Prostate gland (tissue), 2 donors: ENCODE data around the gene SCARB1. TPM values are rescaled to one million over a fixed set of nuclear protein-coding genes. Genes with fewer than 3 reads are reported as not detected.

Experiments
- DNase-seq: peaks from one replicate; pipeline ENCODE4 v3.0.0-alpha.2; 2019; ENCODE audit warnings: low spot score
- H3K27ac ChIP-seq, 2 donors: fragments of 200-600 bp; sonication (generic); 2 replicates each; pipeline ENCODE4 v1.5.1; 2017 to 2019
- H3K27me3 ChIP-seq: fragments of 200-600 bp; sonication (generic); replicated peaks from 2 replicates; pipeline ENCODE4 v1.5.1; 2019; ENCODE audit not compliant: insufficient read depth
- H3K36me3 ChIP-seq, 2 donors: fragments of 200-600 bp; sonication (generic); 1 replicate in 1 of 2; 2 replicates in 1 of 2; pipeline versions ENCODE4 v1.5.1 to v1.8.1; 2017 to 2019
- H3K4me1 ChIP-seq: fragments of 200-600 bp; sonication (generic); replicated peaks from 2 replicates; pipeline ENCODE4 v1.5.1; 2019
- H3K4me3 ChIP-seq, 2 donors: fragments of 200-600 bp; sonication (generic); 2 replicates each; pipeline ENCODE4 v1.5.1; 2017 to 2019
- H3K9me3 ChIP-seq: fragments of 200-600 bp; sonication (generic); 2 replicates; pipeline ENCODE4 v1.5.1; 2017
- POLR2A ChIP-seq: fragments of 450-650 bp; IDR thresholded peaks from one replicate; pipeline ENCODE4 v1.6.1; 2016; ENCODE audit warnings: antibody characterized with exemption, mild to moderate bottlenecking
- POLR2AphosphoS5 ChIP-seq: sonication (generic); formaldehyde crosslinking; IDR thresholded peaks from one replicate; pipeline ENCODE4 v1.6.1; 2017; ENCODE audit warnings: antibody characterized with exemption
- WGBS: methylation state at CpG from one replicate; pipeline ENCODE4 v1.1.5; 2018; 5-methylcytosine and 5-hydroxymethylcytosine counted together
- intact Hi-C: fragments of 100-400 bp; cut with DNase I; formaldehyde crosslinking; loops from one replicate; pipeline ENCODE4 v1.14.2; 2022
- total RNA-seq, 2 donors: library from RNA; depleted of rRNA; stranded (reverse); fragments of >200 nt; gene quantifications; one replicate each; pipeline ENCODE4 v1.1.0, GENCODE V29; 2016
- TF ChIP-seq, protein P1 (sequence below), 4 experiments: fragments of 200-600 bp in 2 of 4; fragments of 450-650 bp in 2 of 4; sonication (generic) in 2 of 4; IDR thresholded peaks; 1 replicate in 3 of 4; 2 replicates in 1 of 4; pipeline ENCODE4 v1.5.1; 2016 to 2019; ENCODE audit warnings: antibody characterized with exemption in 4 of 4, mild to moderate bottlenecking in 2 of 4, moderate library complexity in 2 of 4

The SCARB1 gene
- total RNA-seq, 2 donors from 2014 or later, result 28.0 to 44.4 TPM

DNA sequence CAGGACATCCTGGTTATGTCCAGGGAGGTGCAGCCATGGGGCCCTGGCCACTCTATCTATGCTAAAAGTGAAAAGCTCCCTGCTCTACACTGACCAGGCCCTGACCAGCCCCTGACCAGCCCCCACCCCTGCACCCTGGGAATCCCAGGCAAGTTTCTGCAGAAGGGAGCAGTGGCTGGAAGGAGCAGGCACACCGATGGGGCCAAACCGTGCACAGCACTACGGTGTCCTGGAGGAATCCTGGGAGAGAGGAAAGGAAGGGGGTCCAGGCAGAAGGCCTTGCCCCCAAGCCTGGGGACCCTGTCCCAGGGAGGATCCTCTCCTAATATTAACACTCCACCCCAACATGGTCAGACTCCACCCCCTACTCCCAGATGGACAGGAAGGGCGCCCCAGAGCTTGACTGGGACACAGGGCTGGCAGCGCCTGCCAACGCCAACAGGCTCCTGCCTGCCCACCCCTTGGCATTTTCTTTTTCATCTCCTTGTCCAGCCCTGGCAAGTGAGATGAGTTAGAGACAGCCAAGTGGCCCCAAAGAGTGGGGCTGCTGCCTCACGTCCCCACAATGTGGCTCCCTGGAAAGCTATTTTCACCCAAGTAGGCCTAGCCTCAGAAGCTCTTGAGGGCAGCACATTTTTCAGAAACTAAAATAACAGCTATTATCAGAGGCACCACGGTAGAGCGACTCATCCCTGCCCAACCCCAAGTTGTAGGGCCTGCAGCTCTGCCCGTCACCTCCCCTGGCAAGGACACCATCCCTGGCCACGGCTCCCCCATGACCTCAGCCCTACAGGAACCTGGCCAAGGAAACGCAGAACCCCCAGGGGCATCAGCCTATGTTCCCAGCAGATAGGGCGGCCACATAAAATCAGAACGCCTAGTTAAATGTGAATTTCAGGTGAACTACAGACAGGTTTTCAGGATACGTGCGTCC, 82.6 kb downstream of the SCARB1 start:
- Histone ChIP-seq H3K27ac (peak overlapping the region in 1 of 2 donors; percentile 8), H3K4me3 (no peak overlapping the region), H3K4me1 (peaks cover 4% of the 10 kb centered on the region), H3K9me3 (no peaks in the 10 kb centered on the region), H3K27me3 (no peaks in the 10 kb centered on the region), H3K36me3 (no peaks in the 10 kb centered on the region)
- WGBS, result 56% methylated on average over 15 of the region's 16 CpGs
- TF ChIP-seq, protein P1, sequence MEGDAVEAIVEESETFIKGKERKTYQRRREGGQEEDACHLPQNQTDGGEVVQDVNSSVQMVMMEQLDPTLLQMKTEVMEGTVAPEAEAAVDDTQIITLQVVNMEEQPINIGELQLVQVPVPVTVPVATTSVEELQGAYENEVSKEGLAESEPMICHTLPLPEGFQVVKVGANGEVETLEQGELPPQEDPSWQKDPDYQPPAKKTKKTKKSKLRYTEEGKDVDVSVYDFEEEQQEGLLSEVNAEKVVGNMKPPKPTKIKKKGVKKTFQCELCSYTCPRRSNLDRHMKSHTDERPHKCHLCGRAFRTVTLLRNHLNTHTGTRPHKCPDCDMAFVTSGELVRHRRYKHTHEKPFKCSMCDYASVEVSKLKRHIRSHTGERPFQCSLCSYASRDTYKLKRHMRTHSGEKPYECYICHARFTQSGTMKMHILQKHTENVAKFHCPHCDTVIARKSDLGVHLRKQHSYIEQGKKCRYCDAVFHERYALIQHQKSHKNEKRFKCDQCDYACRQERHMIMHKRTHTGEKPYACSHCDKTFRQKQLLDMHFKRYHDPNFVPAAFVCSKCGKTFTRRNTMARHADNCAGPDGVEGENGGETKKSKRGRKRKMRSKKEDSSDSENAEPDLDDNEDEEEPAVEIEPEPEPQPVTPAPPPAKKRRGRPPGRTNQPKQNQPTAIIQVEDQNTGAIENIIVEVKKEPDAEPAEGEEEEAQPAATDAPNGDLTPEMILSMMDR (IDR thresholded peaks at IDR 0.05), result no peak
- peak; percentile 22 for TF ChIP-seq POLR2AphosphoS5
- DNase-seq, result peak; percentile 49
- intact Hi-C loops, result no loop called here

DNA sequence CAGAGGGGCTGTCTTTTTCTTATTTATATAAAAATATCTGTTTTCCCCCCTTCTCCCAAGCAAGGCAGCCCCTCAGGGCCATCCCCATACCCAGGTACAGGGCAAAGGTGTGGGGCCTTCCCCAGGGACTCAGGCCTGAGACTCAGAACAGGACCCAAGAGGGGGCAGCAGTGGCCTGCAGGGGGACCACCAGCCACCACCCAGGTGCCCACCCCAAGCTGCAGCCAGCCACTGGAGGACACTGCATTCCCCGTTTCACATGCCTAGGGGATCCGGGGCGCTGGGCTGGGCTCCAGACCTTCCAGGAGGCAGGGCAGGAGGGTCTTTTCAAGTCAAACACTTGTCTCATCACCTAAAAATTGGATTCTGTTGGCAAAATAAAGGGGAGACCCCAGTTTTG, 83.3 kb downstream of the SCARB1 start:
- no peaks in the 10 kb centered on the region for H3K9me3 ChIP-seq
- H3K4me3 ChIP-seq, result no peak overlapping the region
- H3K36me3 ChIP-seq, result no peaks in the 10 kb centered on the region
- no peaks in the 10 kb centered on the region for H3K27me3 ChIP-seq
- no peak overlapping the region for H3K27ac ChIP-seq
- TF ChIP-seq POLR2AphosphoS5 (no peak), POLR2A (no peak)
- TF ChIP-seq, protein P1 (IDR thresholded peaks at IDR 0.05), result no peak
- WGBS, result 93% methylated on average over 3 of the region's 3 CpGs
- peaks cover 4% of the 10 kb centered on the region for H3K4me1 ChIP-seq
- intact Hi-C loops, result no loop called here
- no peak for DNase-seq

DNA sequence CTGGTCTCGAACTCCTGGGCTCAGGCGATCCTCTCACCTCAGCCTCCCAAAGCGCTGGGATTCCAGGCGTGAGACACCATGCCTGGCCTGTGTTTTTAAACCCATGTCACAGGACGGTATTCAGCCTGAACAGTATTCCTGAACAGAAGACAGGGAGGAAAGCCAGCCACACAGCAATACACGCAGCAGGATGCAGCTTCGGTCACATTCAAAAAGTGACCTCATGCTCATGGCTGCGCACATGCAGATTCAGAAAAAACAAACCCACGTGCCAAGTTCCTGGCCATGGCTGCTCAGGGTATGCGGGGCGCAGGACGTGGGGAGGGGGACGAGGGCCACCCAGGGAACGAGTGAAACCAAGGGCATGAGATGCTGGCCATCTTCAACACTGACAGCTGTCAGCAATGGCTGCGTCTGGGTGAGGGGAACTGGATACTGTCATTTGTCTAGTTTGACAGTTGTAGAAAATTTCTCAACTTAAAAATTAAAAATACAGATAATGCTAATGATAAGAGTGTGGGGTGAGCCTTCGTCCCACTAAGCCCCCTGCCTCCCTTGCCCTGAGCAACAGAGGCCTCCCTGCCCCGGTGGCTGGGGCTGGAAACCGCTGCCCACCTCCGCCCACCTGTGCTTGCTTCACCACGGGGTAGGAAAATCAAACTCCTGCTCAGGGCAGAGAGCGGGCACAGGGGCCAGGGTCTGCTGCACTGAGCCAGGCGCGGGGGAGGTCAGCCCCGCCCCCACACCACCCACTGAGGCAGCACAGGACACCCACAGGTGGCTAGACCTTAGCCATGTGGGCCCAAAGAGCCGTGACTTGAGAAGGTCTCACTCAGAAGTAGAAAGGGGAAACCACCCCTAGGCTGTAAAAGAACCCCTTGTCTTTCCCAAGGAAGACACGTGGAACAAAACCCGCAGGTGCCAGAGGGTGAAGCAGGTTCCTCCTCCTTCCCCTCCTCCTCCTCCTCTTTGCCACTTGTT, 84.2 kb downstream of the SCARB1 start:
- Histone ChIP-seq H3K27ac (no peak overlapping the region), H3K9me3 (no peaks in the 10 kb centered on the region), H3K4me3 (no peak overlapping the region), H3K36me3 (no peaks in the 10 kb centered on the region), H3K27me3 (no peaks in the 10 kb centered on the region), H3K4me1 (peaks cover 4% of the 10 kb centered on the region)
- TF ChIP-seq, protein P1 (IDR thresholded peaks at IDR 0.05), result no peak
- TF ChIP-seq POLR2A (no peak), POLR2AphosphoS5 (no peak)
- intact Hi-C loops, result loop anchor here (10.0 kb wide), 1 partner anchor 125 kb away; no protein-coding TSS in a partner anchor
- no peak for DNase-seq
- WGBS, result 80% methylated on average over 27 of the region's 27 CpGs

DNA sequence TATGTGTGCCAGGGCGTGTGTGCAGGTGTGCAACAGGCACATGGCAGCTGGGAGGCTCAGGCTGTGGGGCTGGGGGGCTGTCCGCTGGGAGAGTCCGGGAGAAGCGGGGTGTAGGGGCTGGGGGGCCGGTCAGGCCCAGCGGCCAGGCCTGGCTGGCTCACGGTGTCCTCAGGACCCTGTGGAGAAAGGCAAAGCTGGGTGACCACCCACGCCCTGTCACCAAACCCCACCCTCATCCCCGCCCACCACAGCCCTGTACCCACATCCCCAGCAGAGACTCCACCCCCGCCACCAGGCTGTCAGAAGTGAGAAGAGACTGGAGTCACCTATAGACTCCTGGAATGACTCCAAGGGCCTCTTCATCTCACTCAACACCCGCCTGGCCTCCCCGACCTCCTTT, 85.3 kb downstream of the SCARB1 start:
- H3K9me3 ChIP-seq, result no peaks in the 10 kb centered on the region
- intact Hi-C loops, result loop anchor here (10.0 kb wide), 1 partner anchor 126 kb away; no protein-coding TSS in a partner anchor
- 92% methylated on average over 9 of the region's 12 CpGs for WGBS
- TF ChIP-seq, protein P1 (IDR thresholded peaks at IDR 0.05), result no peak
- TF ChIP-seq POLR2AphosphoS5, result no peak
- no peak for TF ChIP-seq POLR2A
- peaks cover 4% of the 10 kb centered on the region for H3K4me1 ChIP-seq
- H3K27me3 ChIP-seq, result no peaks in the 10 kb centered on the region
- peak overlapping the region in 1 of 2 donors; percentile 59 for H3K27ac ChIP-seq
- H3K4me3 ChIP-seq, result no peak overlapping the region
- DNase-seq, result no peak
- H3K36me3 ChIP-seq, result no peaks in the 10 kb centered on the region
